Activated T-cell treated with anti-CD3 and anti-CD28 coated beads, Interleukin-2, amount 50 U/mL, for 48 hours (primary cell): Measurements from ENCODE around the gene MAP3K4.

Experiments used
- DNase-seq, 2 experiments: peaks; one replicate each; pipeline ENCODE4 v3.0.0-alpha.2; 2020

Gene MAP3K4

GRCh38 chr6:161041274-161041673 lies 49.7 kb downstream of the MAP3K4 start:
- no peak for DNase-seq

GRCh38 chr6:161044335-161044734 lies 52.8 kb downstream of the MAP3K4 start:
- no peak for DNase-seq

DNA sequence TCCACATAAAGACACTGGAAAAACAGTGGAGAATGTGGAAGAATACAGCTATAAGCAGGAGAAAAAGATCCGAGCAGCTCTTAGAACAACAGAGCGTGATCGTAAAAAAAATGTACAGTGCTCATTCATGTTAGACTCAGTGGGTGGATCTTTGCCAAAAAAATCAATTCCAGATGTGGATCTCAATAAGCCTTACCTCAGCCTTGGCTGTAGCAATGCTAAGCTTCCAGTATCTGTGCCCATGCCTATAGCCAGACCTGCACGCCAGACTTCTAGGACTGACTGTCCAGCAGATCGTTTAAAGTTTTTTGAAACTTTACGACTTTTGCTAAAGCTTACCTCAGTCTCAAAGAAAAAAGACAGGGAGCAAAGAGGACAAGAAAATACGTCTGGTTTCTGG lies 57.1 kb downstream of the MAP3K4 start:
- DNase-seq, result no peak

- no peak for DNase-seq
Observed at GRCh38 chr6:161050134-161050765, 58.7 kb downstream of the MAP3K4 start.

- no peak for DNase-seq
Observed at GRCh38 chr6:161053103-161053502, 61.5 kb downstream of the MAP3K4 start.

- DNase-seq, result no peak
Observed at GRCh38 chr6:161054876-161055275, 63.3 kb downstream of the MAP3K4 start.

DNA sequence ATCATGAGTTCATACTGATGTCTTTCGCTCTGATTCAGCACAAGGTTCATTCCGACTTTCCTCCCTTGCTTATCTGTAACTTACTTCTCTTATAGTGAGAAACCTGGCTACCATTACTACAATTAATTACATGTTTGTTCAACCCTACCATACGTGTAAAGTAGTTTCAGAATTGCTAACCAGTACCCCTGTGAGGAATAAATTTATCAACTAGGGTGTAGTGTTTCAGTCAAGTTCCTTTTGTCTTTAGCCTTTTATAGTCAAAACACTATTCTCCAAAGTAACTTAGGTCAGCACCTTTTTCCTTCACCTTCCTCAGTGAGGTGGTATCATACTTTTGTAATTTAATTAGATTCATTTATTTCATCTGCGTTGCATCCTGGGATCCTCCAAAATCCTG lies 64.9 kb downstream of the MAP3K4 start:
- no peak for DNase-seq

GRCh38 chr6:161057103-161058091 lies 65.8 kb downstream of the MAP3K4 start:
- DNase-seq, result no peak

DNA sequence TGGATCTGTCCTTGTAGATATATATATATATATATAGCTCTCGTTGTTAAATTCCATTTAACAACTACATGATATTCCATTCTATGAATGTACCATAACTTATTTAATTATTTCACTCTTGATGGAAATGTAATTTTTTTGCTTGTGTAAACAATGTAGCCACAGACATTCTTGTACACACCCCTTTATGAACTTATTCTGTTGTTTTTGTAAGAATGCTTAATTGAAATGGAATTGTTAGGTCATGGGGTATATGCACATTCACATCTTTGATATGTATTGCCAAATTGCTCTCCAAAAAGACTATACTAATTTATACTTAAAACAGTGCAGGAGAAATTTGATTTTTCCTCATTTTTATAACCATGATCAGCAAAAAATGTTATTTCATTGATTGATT lies 67.2 kb downstream of the MAP3K4 start:
- DNase-seq, result no peak

- no peak for DNase-seq
Observed at GRCh38 chr6:161061576-161061975, 70.0 kb downstream of the MAP3K4 start.

GRCh38 chr6:161064915-161065314 lies 73.3 kb downstream of the MAP3K4 start:
- DNase-seq, result no peak

- DNase-seq, result no peak
Observed at GRCh38 chr6:161066511-161066910, 74.9 kb downstream of the MAP3K4 start.

DNA sequence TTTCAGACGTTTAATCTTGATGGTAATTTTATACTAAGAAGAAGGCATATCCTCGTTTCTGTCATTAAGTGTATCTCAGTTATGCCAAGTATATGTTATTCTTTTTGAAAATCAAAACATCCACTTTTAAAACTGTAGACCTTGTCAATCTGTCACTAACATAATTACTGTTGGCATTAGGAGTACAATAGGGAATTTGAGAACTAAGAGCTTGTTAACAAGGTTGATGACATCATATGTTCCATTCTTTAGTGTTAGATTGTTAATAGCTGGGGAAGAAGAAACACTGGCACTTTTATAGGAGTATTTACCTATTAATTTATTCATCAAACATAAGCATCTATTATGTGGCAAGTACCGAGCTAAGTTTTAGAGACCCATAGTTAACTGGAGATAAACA lies 76.2 kb downstream of the MAP3K4 start:
- DNase-seq, result no peak

DNA sequence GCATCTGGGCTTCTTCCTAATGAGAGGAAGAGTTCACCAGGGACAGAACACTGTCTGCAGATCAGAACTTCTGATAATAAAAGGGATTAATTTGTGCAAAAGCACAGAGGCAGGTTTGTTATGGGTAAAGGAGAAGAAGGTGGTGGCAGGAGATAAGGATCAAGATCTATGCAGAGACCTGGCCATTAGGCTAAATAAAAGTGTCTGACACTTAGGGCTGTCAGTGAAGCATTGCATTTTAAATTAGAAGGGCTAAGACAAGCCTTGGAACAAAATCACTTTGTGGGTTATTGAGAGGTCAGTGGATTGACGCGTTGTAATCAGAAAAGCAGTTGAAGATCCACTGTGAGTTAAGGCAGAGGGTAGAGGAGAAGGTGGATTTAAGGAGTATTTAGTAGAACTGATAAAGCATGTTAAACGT lies 76.8 kb downstream of the MAP3K4 start:
- no peak for DNase-seq

GRCh38 chr6:161073930-161074329 lies 82.4 kb downstream of the MAP3K4 start:
- no peak for DNase-seq

- DNase-seq, result no peak
Observed at GRCh38 chr6:161074496-161075121, 83.0 kb downstream of the MAP3K4 start.

GRCh38 chr6:161076181-161076677 lies 84.7 kb downstream of the MAP3K4 start:
- no peak for DNase-seq

- DNase-seq, result peak; percentile 77 to 80
Observed at GRCh38 chr6:161079566-161080262, 88.1 kb downstream of the MAP3K4 start.

DNA sequence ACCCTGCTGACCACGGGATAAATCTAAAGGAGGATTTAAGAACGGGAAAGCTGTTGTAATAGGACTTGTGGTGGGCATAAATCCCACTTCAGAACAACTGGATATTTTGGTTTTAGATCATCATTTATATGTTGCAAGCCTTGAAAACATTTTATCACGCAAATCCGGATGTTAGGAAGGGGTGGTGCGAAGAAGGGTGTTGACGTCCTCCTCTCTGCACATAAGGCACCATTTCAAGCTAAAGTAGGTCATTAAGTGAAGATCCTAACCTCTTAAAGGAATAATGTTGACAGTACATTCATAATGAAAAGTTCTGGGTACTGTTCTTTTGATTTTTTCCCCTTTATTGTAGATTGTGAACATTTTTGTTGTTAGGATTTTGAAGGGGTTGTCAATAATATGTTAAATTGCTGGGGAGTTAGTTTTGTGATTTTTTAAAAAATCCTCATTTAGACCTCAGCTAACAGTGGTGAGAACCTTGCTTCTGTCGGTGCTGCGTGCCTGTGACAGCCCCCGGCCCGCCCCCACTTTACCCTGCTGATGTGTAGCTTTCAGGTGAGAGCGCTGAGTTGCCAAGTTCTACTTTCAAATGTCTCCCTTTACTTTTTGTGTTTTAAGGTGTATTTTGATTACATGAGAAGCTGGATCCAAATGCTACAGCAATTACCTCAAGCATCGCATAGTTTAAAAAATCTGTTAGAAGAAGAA lies 88.8 kb downstream of the MAP3K4 start:
- DNase-seq, result no peak

DNA sequence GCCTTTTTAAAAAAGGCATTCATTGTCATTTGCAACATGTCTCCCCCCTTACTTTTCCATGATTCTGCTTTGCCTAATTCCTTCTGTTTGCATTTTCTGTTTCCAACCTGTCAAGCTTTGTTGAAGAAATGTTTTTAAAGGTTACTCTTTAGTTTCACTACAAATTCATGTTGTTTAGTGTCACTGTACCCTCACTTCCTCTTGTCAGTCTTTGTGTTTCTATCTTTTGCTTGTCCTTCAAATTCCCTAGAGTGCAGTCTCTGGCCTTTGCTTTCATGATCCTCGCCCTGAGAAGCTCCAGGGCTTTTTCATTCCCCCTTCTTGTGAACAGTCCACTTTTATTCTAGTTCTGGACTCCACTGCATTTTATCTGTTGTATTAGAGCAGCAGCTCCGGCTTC lies 90.6 kb downstream of the MAP3K4 start:
- no peak for DNase-seq

DNA sequence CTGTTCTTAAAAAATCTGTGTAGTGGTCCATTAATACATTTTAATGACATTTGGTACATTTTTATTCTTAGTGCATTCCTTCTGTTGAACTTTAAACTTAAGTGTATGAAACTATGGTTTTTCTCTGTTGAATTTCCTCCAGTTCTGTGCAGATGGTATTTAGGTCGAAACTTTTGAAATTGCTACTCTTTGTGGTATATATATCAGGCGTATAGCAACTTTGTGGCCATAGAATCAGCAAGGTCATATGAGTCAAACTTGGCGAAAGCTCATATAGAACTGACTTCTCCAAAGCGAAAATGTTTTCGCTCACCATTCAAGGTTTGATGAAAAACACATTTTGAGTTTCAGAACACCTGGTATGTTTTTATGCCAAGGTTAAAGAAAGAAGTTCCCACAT lies 93.7 kb downstream of the MAP3K4 start:
- DNase-seq, result no peak

DNA sequence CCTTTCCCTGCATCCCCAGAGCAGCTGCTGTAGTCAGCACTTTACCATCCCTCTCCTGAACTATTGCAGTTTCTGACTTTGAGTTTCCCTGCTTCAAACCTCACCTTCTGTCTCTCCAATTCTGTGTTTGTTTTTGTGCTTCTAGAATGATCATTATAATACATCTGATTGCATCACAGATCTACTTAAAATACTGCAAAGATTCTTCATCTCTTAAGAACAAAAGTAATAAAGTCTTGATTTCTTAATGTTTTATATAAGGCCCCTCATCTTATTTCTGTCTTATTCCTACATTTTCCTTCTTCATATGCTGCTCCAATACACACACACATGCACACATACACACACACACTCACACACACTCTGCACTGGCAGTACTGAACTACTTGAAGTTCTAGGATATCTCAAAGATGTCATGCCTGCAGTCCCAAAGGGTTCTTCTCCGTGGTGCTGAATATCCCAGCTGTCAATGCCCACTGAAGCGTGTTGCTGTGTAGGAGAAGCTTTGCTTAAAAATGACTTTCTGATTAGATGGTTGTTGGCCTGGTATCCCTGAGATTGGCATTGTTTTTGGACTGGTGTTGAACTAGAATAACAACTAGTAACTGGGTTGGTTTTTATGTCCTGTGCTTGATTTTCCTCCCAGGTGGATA lies 97.2 kb downstream of the MAP3K4 start:
- DNase-seq, result no peak
